WERI-Rb-1 (cell line): ENCODE measurements around the gene SCNN1B.
A peak's percentile ranks its signal among the peaks of the same experiment; 100 is the strongest.
"Not testable (repeated sequence)": the region's sequence is repeated elsewhere in the genome, so short reads cannot be mapped to it uniquely, and the experiment has no call there.

Source experiments
- DNase-seq: peaks from one replicate; pipeline ENCODE4 v3.0.0-alpha.2; 2020
- H3K27ac ChIP-seq: fragments of 250-450 bp; sonication (Bioruptor Pico); 2 replicates; pipeline ENCODE4 v1.5.1; 2020; ENCODE audit warnings: mild to moderate bottlenecking, moderate library complexity
- H3K27me3 ChIP-seq: fragments of 250-450 bp; sonication (Bioruptor Pico); 2 replicates; pipeline ENCODE4 v1.5.1; 2021; ENCODE audit warnings: mild to moderate bottlenecking, low read depth, moderate library complexity; ENCODE audit not compliant: insufficient read depth, severe bottlenecking
- H3K36me3 ChIP-seq: fragments of 250-450 bp; sonication (Bioruptor Pico); 2 replicates; pipeline ENCODE4 v1.5.1; 2020; ENCODE audit warnings: mild to moderate bottlenecking, moderate library complexity
- H3K4me3 ChIP-seq: 2 replicates; pipeline ENCODE4 v1.5.1; 2011; ENCODE audit warnings: low read depth, mild to moderate bottlenecking, control low read depth, low read length
- H3K9me3 ChIP-seq: fragments of 250-450 bp; sonication (Bioruptor Pico); 2 replicates; pipeline ENCODE4 v1.5.1; 2021; ENCODE audit warnings: mild to moderate bottlenecking, moderate library complexity; ENCODE audit not compliant: severe bottlenecking
- TF ChIP-seq, protein P1 (sequence below): IDR thresholded peaks from 2 replicates; pipeline ENCODE4 v1.5.1; 2011; ENCODE audit warnings: low read depth, mild to moderate bottlenecking, control low read depth, inconsistent platforms, low read length

Gene SCNN1B

GRCh38 chr16:23290189-23291062 is 11.7 kb upstream of the SCNN1B start:
- no peak for DNase-seq

GRCh38 chr16:23293016-23293415 is 9.1 kb upstream of the SCNN1B start:
- H3K4me3 ChIP-seq, result no peak overlapping the region
- H3K27ac ChIP-seq, result no peak overlapping the region
- DNase-seq, result no peak
- TF ChIP-seq, protein P1, sequence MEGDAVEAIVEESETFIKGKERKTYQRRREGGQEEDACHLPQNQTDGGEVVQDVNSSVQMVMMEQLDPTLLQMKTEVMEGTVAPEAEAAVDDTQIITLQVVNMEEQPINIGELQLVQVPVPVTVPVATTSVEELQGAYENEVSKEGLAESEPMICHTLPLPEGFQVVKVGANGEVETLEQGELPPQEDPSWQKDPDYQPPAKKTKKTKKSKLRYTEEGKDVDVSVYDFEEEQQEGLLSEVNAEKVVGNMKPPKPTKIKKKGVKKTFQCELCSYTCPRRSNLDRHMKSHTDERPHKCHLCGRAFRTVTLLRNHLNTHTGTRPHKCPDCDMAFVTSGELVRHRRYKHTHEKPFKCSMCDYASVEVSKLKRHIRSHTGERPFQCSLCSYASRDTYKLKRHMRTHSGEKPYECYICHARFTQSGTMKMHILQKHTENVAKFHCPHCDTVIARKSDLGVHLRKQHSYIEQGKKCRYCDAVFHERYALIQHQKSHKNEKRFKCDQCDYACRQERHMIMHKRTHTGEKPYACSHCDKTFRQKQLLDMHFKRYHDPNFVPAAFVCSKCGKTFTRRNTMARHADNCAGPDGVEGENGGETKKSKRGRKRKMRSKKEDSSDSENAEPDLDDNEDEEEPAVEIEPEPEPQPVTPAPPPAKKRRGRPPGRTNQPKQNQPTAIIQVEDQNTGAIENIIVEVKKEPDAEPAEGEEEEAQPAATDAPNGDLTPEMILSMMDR, result no peak
- no peaks in the 10 kb centered on the region for H3K27me3 ChIP-seq
- H3K9me3 ChIP-seq, result peaks cover 6% of the 10 kb centered on the region
- H3K36me3 ChIP-seq, result no peaks in the 10 kb centered on the region

More at GRCh38 chr16:23290189-23291062, 11.7 kb upstream of the SCNN1B start:
- Histone ChIP-seq H3K9me3 (no peaks in the 10 kb centered on the region), H3K36me3 (no peaks in the 10 kb centered on the region), H3K27ac (no peak overlapping the region), H3K4me3 (no peak overlapping the region), H3K27me3 (no peaks in the 10 kb centered on the region)
- TF ChIP-seq, protein P1, result no peak

DNA sequence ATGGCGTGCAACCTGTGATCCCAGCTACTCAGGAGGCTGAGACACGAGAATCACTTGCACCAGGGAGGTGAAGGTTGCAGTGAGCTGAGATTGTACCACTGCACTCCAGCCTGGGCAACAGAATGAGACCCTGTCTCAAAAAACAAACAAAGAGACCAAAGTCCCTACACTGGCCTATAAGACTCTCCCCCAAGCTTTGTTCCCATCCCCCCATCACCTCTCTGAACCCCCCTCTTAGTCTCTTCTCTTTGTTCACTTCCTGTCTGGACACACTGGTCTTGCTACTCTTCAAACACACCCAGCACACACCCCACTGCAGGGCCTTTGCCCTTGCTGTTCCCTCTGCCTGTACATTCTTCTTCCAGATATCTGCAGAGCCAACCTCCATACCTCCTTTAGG is 7.8 kb upstream of the SCNN1B start:
- H3K27ac ChIP-seq, result no peak overlapping the region
- TF ChIP-seq, protein P1, result no peak
- no peak overlapping the region for H3K4me3 ChIP-seq
- H3K9me3 ChIP-seq, result peaks cover 6% of the 10 kb centered on the region
- DNase-seq, result no peak
- no peaks in the 10 kb centered on the region for H3K27me3 ChIP-seq
- H3K36me3 ChIP-seq, result no peaks in the 10 kb centered on the region

- DNase-seq, result peak; percentile 66
- Histone ChIP-seq H3K9me3 (peaks cover 6% of the 10 kb centered on the region), H3K27ac (no peak overlapping the region), H3K27me3 (no peaks in the 10 kb centered on the region), H3K4me3 (no peak overlapping the region), H3K36me3 (no peaks in the 10 kb centered on the region)
- TF ChIP-seq, protein P1, result peak; percentile 71
These were observed 5.1 kb upstream of the SCNN1B start for GRCh38 chr16:23296994-23297393.

DNA sequence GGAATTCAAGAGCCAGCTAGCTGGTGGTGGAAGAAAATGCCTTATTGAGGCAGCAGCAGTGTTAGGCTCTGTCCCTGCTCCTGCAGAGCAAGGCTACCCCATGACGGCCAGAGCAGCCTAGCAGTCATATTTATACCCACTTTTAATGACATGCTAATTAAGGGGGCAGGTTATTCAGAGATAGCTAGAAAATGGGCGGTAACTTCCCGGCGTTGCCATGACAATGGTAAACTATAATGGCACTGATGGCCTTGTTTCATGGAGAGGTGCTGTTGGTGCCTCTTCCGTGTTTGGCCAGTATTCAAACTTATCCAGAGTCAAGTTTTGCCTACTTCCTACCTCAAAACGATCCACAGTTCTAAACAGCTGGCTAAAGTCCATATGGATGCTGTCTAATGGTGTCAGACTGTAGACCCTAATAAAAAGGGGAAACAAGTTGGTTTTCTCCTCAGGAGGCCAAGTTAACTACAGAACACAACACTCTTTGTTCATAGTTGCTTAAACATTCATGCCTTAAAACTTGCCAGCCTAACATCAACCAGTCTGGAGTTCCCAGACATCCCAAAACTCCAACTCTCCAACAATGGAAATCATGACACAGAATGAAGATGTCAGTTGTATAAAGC is 3.7 kb upstream of the SCNN1B start:
- no peaks in the 10 kb centered on the region for H3K36me3 ChIP-seq
- DNase-seq, result no peak
- H3K27ac ChIP-seq, result no peak overlapping the region
- peaks cover 6% of the 10 kb centered on the region for H3K9me3 ChIP-seq
- no peak overlapping the region for H3K4me3 ChIP-seq
- H3K27me3 ChIP-seq, result peaks cover 7% of the 10 kb centered on the region
- TF ChIP-seq, protein P1, result no peak

GRCh38 chr16:23299815-23300214 is 2.3 kb upstream of the SCNN1B start:
- H3K4me3 ChIP-seq, H3K27me3 ChIP-seq, DNase-seq, H3K36me3 ChIP-seq, H3K9me3 ChIP-seq, H3K27ac ChIP-seq: not testable (repeated sequence)
